Panc1 (cell line): Measurements from ENCODE around the gene CRYGS. TPM values are rescaled to one million over a fixed set of nuclear protein-coding genes. Genes with fewer than 3 reads are reported as not detected.
A peak's percentile ranks its signal among the peaks of the same experiment; 100 is the strongest.
"Not testable (repeated sequence)": the region's sequence is repeated elsewhere in the genome, so short reads cannot be mapped to it uniquely, and the experiment has no call there.

ENCODE experiments used
- ATAC-seq: fragments of 200-7000 bp; cut with Tn5 transposase; 2 replicates; pipeline ENCODE4 v1.9.1; 2020; ENCODE audit warnings: mild to moderate bottlenecking, moderate library complexity
- BruUV-seq: library from RNA; stranded (reverse); fragments of 400-500 nt; replicated peaks from 2 replicates; lab custom pipeline; 2021; lab: Mats Ljungman, UMichigan
- CTCF ChIA-PET: fragments of 300-600 bp; sonication (Branson Sonifier 250); formaldehyde crosslinking; loops from one replicate; lab custom pipeline; 2022; ENCODE audit warnings: antibody characterized with exemption; lab: Charles Lee
- POLR2A ChIA-PET: fragments of 300-600 bp; sonication (Branson Sonifier 250); formaldehyde crosslinking; loops from one replicate; lab custom pipeline; 2022; ENCODE audit warnings: antibody characterized with exemption; lab: Charles Lee
- DNase-seq: peaks from one replicate; pipeline ENCODE4 v3.0.0-alpha.2; 2010; ENCODE audit warnings: low read depth, low spot score
- H3K27ac ChIP-seq: 2 replicates; pipeline ENCODE4 v1.5.1; 2011; ENCODE audit warnings: mild to moderate bottlenecking, low read length, inconsistent platforms
- H3K27me3 ChIP-seq: fragments of 200-500 bp; sonication (Bioruptor generic); 2 replicates; pipeline ENCODE4 v1.6.0; 2014; ENCODE audit warnings: low read length, inconsistent platforms; ENCODE audit not compliant: control insufficient read depth, insufficient read depth
- H3K36me3 ChIP-seq: fragments of 200-500 bp; sonication (Bioruptor generic); 2 replicates; pipeline ENCODE4 v1.5.1; 2014; ENCODE audit warnings: inconsistent platforms, mild to moderate bottlenecking, low read length, moderate library complexity; ENCODE audit not compliant: control insufficient read depth, insufficient read depth
- H3K4me1 ChIP-seq: 2 replicates; pipeline ENCODE4 v1.5.1; 2011; ENCODE audit warnings: inconsistent platforms, mild to moderate bottlenecking, low read length, moderate library complexity; ENCODE audit not compliant: control insufficient read depth, insufficient read depth
- H3K4me3 ChIP-seq, 2 experiments: 2 replicates each; pipeline ENCODE4 v1.5.1; 2011 to 2012; ENCODE audit warnings: low read depth in 2 of 2, low read length in 2 of 2, mild to moderate bottlenecking in 2 of 2, inconsistent platforms in 1 of 2, moderate library complexity in 1 of 2
- H3K9me3 ChIP-seq: fragments of 200-500 bp; sonication (Bioruptor generic); 2 replicates; pipeline ENCODE4 v1.5.1; 2014; ENCODE audit warnings: low read depth, mild to moderate bottlenecking, inconsistent platforms, low read length, moderate library complexity; ENCODE audit not compliant: control insufficient read depth, insufficient read depth
- CTCF ChIP-seq: fragments of 450-650 bp; IDR thresholded peaks from 2 replicates; pipeline ENCODE4 v1.5.1; 2017; ENCODE audit warnings: mild to moderate bottlenecking
- POLR2AphosphoS5 ChIP-seq: IDR thresholded peaks from 2 replicates; pipeline ENCODE4 v1.6.1; 2012; ENCODE audit warnings: mild to moderate bottlenecking, low read depth, low read length, moderate library complexity
- REST ChIP-seq, 2 experiments: IDR thresholded peaks; 2 replicates each; pipeline ENCODE4 v1.6.1; 2011 to 2012; ENCODE audit warnings: low read depth in 2 of 2, control low read depth in 1 of 2, low read length in 1 of 2, mild to moderate bottlenecking in 1 of 2, moderate library complexity in 1 of 2; ENCODE audit not compliant: insufficient read depth in 1 of 2
- SIN3A ChIP-seq: IDR thresholded peaks from 2 replicates; pipeline ENCODE4 v1.6.1; 2012; ENCODE audit warnings: low read depth, mild to moderate bottlenecking, low read length, moderate library complexity, borderline replicate concordance; ENCODE audit not compliant: insufficient read depth
- TCF7L2 ChIP-seq: IDR thresholded peaks from 2 replicates; pipeline ENCODE4 v1.6.1; 2011; ENCODE audit warnings: mild to moderate bottlenecking, low read depth, low read length, inconsistent platforms
- in situ Hi-C: cut with HindIII; loops from 2 replicates; pipeline ENCODE4 v1.10.0; 2016; ENCODE audit warnings: low sequenced_read_pairs, low pct_unique_long_range_greater_than_20kb
- intact Hi-C: fragments of 100-400 bp; cut with micrococcal nuclease; formaldehyde crosslinking; loops from one replicate; pipeline ENCODE4 v1.10.0; 2022; ENCODE audit not compliant: unreplicated experiment
- total RNA-seq: library from RNA; stranded (reverse); gene quantifications from one replicate; pipeline ENCODE4 v1.2.1, GENCODE V29; 2021; ENCODE audit not compliant: unreplicated experiment

Gene CRYGS
- total RNA-seq, 1 experiment from 2014 or later, result 2.8 TPM

GRCh38 chr3:186502966-186503712, 41.0 kb downstream of the CRYGS start:
- DNase-seq, result no peak
- ChIA-PET POLR2A (no interaction called here), CTCF (no interaction called here)
- in situ Hi-C loops (no loop called here), intact Hi-C loops (no loop called here)
- no peak overlapping the region for H3K27ac ChIP-seq
- BruUV-seq, result no TSS peak
- peaks cover 34% of the 10 kb centered on the region for H3K27me3 ChIP-seq
- no peaks in the 10 kb centered on the region for H3K36me3 ChIP-seq
- no peak for ATAC-seq
- no peak overlapping the region; a peak in 1 of 4 replicates for H3K4me3 ChIP-seq
- TF ChIP-seq TCF7L2 (no peak), POLR2AphosphoS5 (no peak), REST (IDR thresholded peaks at IDR 0.05; ENCODE audit: insufficient read depth in 1 of 2, low read depth in 2 of 2, low read length in 1 of 2) (no peak), CTCF (no peak), SIN3A (no peak)
- H3K4me1 ChIP-seq, result no peaks in the 10 kb centered on the region
- H3K9me3 ChIP-seq, result no peaks in the 10 kb centered on the region

- Histone ChIP-seq H3K4me1 (no peaks in the 10 kb centered on the region), H3K36me3 (no peaks in the 10 kb centered on the region), H3K4me3 (peak overlapping the region in 1 of 2 experiments; percentile 11; a peak in 1 of 4 replicates), H3K9me3 (no peaks in the 10 kb centered on the region), H3K27me3 (peaks cover 32% of the 10 kb centered on the region), H3K27ac (no peak overlapping the region)
- ATAC-seq (peak; percentile 82), DNase-seq (no peak)
- intact Hi-C loops, result no loop called here
- CTCF ChIA-PET, result no interaction called here
- POLR2A ChIA-PET, result no interaction called here
- BruUV-seq, result no TSS peak
- TF ChIP-seq SIN3A (no peak), CTCF (no peak), TCF7L2 (no peak), REST (IDR thresholded peaks at IDR 0.05; ENCODE audit: insufficient read depth in 1 of 2, low read depth in 2 of 2, low read length in 1 of 2) (no peak), POLR2AphosphoS5 (no peak)
- in situ Hi-C loops, result no loop called here
Measured at GRCh38 chr3:186502138-186502948, 41.8 kb downstream of the CRYGS start.

- H3K4me1 ChIP-seq, intact Hi-C loops, H3K9me3 ChIP-seq, CTCF ChIA-PET, in situ Hi-C loops, DNase-seq, POLR2A ChIA-PET, BruUV-seq, H3K36me3 ChIP-seq, H3K27ac ChIP-seq, H3K4me3 ChIP-seq, ATAC-seq: not testable (repeated sequence)
- peaks cover 20% of the 10 kb centered on the region for H3K27me3 ChIP-seq
Measured at GRCh38 chr3:186499949-186500348, 44.2 kb downstream of the CRYGS start.
